ENCODE results near the gene DDX17.

DNA sequence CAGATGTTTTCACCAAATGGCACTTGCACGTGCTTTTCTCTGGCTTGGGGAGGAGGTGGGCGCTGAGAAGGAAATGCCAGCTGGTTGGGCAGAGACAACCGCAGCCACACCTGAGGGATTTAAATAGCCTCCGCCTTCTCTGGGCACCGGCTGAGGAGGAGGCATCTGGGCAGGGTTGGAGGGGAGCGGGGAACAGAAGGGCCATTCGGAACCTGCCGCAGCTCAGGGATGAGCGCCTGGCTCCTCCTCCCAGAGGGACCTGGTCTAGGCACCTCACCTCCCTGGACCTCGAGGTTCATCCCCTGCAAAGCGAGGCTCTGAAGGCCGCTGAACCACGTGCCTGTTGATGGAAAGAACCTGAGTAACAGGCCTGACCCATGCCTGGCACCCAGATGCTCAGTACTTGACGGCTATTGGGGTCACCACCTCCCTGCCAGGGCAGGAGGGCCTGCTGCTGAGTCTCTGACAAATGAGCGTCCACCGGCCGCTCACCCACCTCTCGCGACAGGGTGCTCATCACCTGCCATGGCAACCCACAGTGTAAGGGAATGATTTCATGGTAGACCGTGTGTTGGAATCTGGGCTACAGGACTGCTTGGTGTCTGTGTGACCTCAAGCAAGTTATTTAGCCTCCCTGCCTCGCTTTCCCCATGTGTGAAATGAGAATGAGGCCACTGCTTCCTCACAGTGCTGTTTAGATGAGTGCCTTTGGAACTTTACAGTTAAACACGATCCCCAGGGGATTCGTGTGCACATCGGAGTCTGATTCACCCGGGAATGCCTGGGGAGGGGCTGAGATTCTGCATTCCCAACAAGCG is 40.2 kb downstream of the DDX17 start:
- no peak for TF ChIP-seq CTCF (IDR thresholded peaks at IDR 0.05)
- TF ChIP-seq POLR2AphosphoS5 (IDR thresholded peaks at IDR 0.05): no peak
- no peak for TF ChIP-seq POLR2A (IDR thresholded peaks at IDR 0.05)
